LHCN-M2 (cell line): ENCODE data around the gene ZMYND8. TPM values are rescaled to one million over a fixed set of nuclear protein-coding genes. Genes with fewer than 3 reads are reported as not detected.
A peak's percentile ranks its signal among the peaks of the same experiment; 100 is the strongest.

Experiments
- DNase-seq: peaks from one replicate; pipeline ENCODE4 v3.0.0-alpha.2; 2012; ENCODE audit warnings: low read depth
- total RNA-seq: library from RNA; depleted of rRNA; stranded (reverse); fragments of >200 nt; gene quantifications from 2 replicates; pipeline ENCODE4 v1.2.3, GENCODE V29; 2014

ZMYND8 gene
- total RNA-seq, 1 experiment from 2014 or later: 56.4 TPM

GRCh38 chr20:47353692-47354463, 2.6 kb downstream of the ZMYND8 start:
- no peak for DNase-seq

- no peak for DNase-seq
Measured at GRCh38 chr20:47353239-47353691, 3.2 kb downstream of the ZMYND8 start.

GRCh38 chr20:47352332-47353238, 3.9 kb downstream of the ZMYND8 start:
- DNase-seq: no peak

- DNase-seq: no peak
Measured at GRCh38 chr20:47351643-47352331, 4.7 kb downstream of the ZMYND8 start.

GRCh38 chr20:47350691-47351545, 5.6 kb downstream of the ZMYND8 start:
- DNase-seq: no peak

GRCh38 chr20:47350181-47350550, 6.3 kb downstream of the ZMYND8 start:
- DNase-seq: no peak

GRCh38 chr20:47349365-47350180, 6.9 kb downstream of the ZMYND8 start:
- no peak for DNase-seq

- DNase-seq: no peak
Measured at GRCh38 chr20:47348539-47349142, 7.9 kb downstream of the ZMYND8 start.

- no peak for DNase-seq
Measured at GRCh38 chr20:47347661-47348435, 8.7 kb downstream of the ZMYND8 start.

GRCh38 chr20:47346172-47346571, 10.3 kb downstream of the ZMYND8 start:
- no peak for DNase-seq

- DNase-seq: no peak
Measured at GRCh38 chr20:47345214-47345613, 11.3 kb downstream of the ZMYND8 start.

GRCh38 chr20:47343007-47343472, 13.5 kb downstream of the ZMYND8 start:
- DNase-seq: no peak

- DNase-seq: no peak
Measured at GRCh38 chr20:47338131-47338628, 18.3 kb downstream of the ZMYND8 start.

GRCh38 chr20:47337413-47337812, 19.1 kb downstream of the ZMYND8 start:
- no peak for DNase-seq

- peak; percentile 88 for DNase-seq
Measured at GRCh38 chr20:47336129-47336754, 20.3 kb downstream of the ZMYND8 start.

- DNase-seq: peak; percentile 65
Measured at GRCh38 chr20:47335251-47336128, 21.0 kb downstream of the ZMYND8 start.

GRCh38 chr20:47334022-47334551, 22.4 kb downstream of the ZMYND8 start:
- peak; percentile 99 for DNase-seq
